GM12878 (cell line): ENCODE results near the gene NSD2. TPM values are rescaled to one million over a fixed set of nuclear protein-coding genes. Genes with fewer than 3 reads are reported as not detected.

Experiments used
- ATAC-seq: fragments of 200-7000 bp; cut with Tn5 transposase; 3 replicates; pipeline ENCODE4 v1.9.1; 2020; ENCODE audit warnings: mild to moderate bottlenecking, moderate library complexity
- BruUV-seq: library from RNA; stranded (reverse); fragments of 400-500 nt; replicated peaks from 2 replicates; lab custom pipeline; 2021; lab: Mats Ljungman, UMichigan
- CTCF ChIA-PET: fragments of 300-600 bp; sonication (Branson Sonifier 250); formaldehyde crosslinking; extraction: SDS; loops from one replicate; lab custom pipeline; 2021; ENCODE audit warnings: inconsistent platforms; lab: Yijun Ruan, JAX
- POLR2A ChIA-PET: fragments of 350-600 bp; formaldehyde crosslinking; extraction: SDS; loops from one replicate; lab custom pipeline; 2021; ENCODE audit warnings: inconsistent platforms; lab: Charles Lee
- RAD21 ChIA-PET: fragments of 300-600 bp; sonication (Branson Sonifier 250); formaldehyde crosslinking; loops from one replicate; lab custom pipeline; 2023; ENCODE audit warnings: antibody characterized with exemption; ENCODE audit not compliant: unreplicated experiment; lab: Charles Lee
- SMC1A ChIA-PET: fragments of 300-600 bp; sonication (Branson Sonifier 250); formaldehyde crosslinking; loops from one replicate; lab custom pipeline; 2023; ENCODE audit not compliant: unreplicated experiment, uncharacterized antibody; lab: Charles Lee
- DNase-seq: peaks from one replicate; pipeline ENCODE4 v3.0.0-alpha.2; 2011; ENCODE audit warnings: low read depth, low spot score
- FAIRE-seq: peaks from 3 replicates; lab custom pipeline; 2011; peaks lifted over from hg19 to GRCh38; lab: Jason Lieb, UNC
- H2AFZ ChIP-seq: 2 replicates; pipeline ENCODE4 v1.6.0; 2011; ENCODE audit warnings: low read depth, low read length, control low read depth; ENCODE audit not compliant: control insufficient read depth
- H3K27ac ChIP-seq: 2 replicates; pipeline ENCODE4 v1.5.1; 2011; ENCODE audit warnings: control low read depth; ENCODE audit not compliant: control insufficient read depth, insufficient read depth
- H3K27me3 ChIP-seq, 2 experiments: replicated peaks in 1 of 2; 2 replicates each; pipeline versions ENCODE4 v1.6.0 to v1.6.1; 2011; ENCODE audit warnings: low read length in 1 of 2; ENCODE audit not compliant: control insufficient read depth in 2 of 2, insufficient read depth in 2 of 2
- H3K36me3 ChIP-seq, 2 experiments: 2 replicates each; pipeline ENCODE4 v1.5.1; 2011; ENCODE audit warnings: low read length in 1 of 2; ENCODE audit not compliant: control insufficient read depth in 2 of 2, insufficient read depth in 2 of 2
- H3K4me1 ChIP-seq: 2 replicates; pipeline ENCODE4 v1.6.1; 2011; ENCODE audit warnings: mild to moderate bottlenecking, low read length, moderate library complexity, mixed read lengths; ENCODE audit not compliant: control insufficient read depth, insufficient read depth
- H3K4me2 ChIP-seq: 2 replicates; pipeline ENCODE4 v1.6.0; 2011; ENCODE audit warnings: control low read depth; ENCODE audit not compliant: control insufficient read depth, insufficient read depth
- H3K4me3 ChIP-seq: fragments of 200-600 bp; sonication (generic); 2 replicates; pipeline ENCODE4 v1.5.1; 2016
- H3K79me2 ChIP-seq: 2 replicates; pipeline ENCODE4 v1.6.0; 2011; ENCODE audit warnings: low read length; ENCODE audit not compliant: control insufficient read depth, insufficient read depth
- H3K9ac ChIP-seq: 2 replicates; pipeline ENCODE4 v1.8.0; 2011; ENCODE audit warnings: low read length, control low read depth, mixed read lengths; ENCODE audit not compliant: control insufficient read depth, insufficient read depth
- H3K9me3 ChIP-seq: replicated peaks from 3 replicates; pipeline ENCODE4 v1.5.1; 2011; ENCODE audit warnings: mild to moderate bottlenecking, low read length; ENCODE audit not compliant: control insufficient read depth, insufficient read depth
- H4K20me1 ChIP-seq: 2 replicates; pipeline ENCODE4 v1.6.0; 2011; ENCODE audit not compliant: control insufficient read depth, insufficient read depth
- CHD1 ChIP-seq: IDR thresholded peaks from 2 replicates; pipeline ENCODE4 v1.6.1; 2012; ENCODE audit warnings: low read depth, low read length, improper control_type of control experiment
- MXI1 ChIP-seq: fragments of 150-350 bp; IDR thresholded peaks from 2 replicates; pipeline ENCODE4 v1.6.1; 2011; ENCODE audit warnings: low read depth, mild to moderate bottlenecking, inconsistent platforms, low read length, improper control_type of control experiment
- POLR2AphosphoS2 ChIP-seq: IDR thresholded peaks from 2 replicates; pipeline ENCODE4 v1.6.1; 2011; ENCODE audit warnings: low read depth, mild to moderate bottlenecking, low read length, improper control_type of control experiment, moderate library complexity
- POLR2AphosphoS5 ChIP-seq: IDR thresholded peaks from 2 replicates; pipeline ENCODE4 v1.6.1; 2011; ENCODE audit warnings: mild to moderate bottlenecking, low read length, inconsistent platforms
- RAD21 ChIP-seq: IDR thresholded peaks from 2 replicates; pipeline ENCODE4 v1.6.1; 2011; ENCODE audit warnings: mild to moderate bottlenecking, low read depth, low read length, moderate library complexity; ENCODE audit not compliant: insufficient read depth
- SUPT20H ChIP-seq: IDR thresholded peaks from 2 replicates; pipeline ENCODE4 v1.6.1; 2011; ENCODE audit warnings: low read depth, mild to moderate bottlenecking, low read length, moderate library complexity, borderline replicate concordance; ENCODE audit not compliant: control insufficient read depth
- ZNF207 ChIP-seq: fragments of 450-650 bp; IDR thresholded peaks from 2 replicates; pipeline ENCODE4 v1.6.1; 2014; ENCODE audit warnings: antibody characterized with exemption, mild to moderate bottlenecking, borderline replicate concordance
- WGBS: methylation state at CpG from one replicate; pipeline ENCODE4 v1.1.6; 2016; ENCODE audit warnings: low lambda C conversion rate; ENCODE audit not compliant: insufficient replicate concordance, insufficient coverage; ENCODE audit errors: missing lambda C conversion rate; 5-methylcytosine and 5-hydroxymethylcytosine counted together
- in situ Hi-C: fragments of 300-500 bp; cut with MboI; formaldehyde crosslinking; loops from 9 replicates; pipeline ENCODE4 v1.14.3; 2018; ENCODE audit warnings: mixed read lengths
- intact Hi-C: fragments of 100-400 bp; cut with micrococcal nuclease; formaldehyde crosslinking; loops from one replicate; pipeline ENCODE4 v1.14.2; 2022; ENCODE audit not compliant: unreplicated experiment
- polyA plus RNA-seq, 11 experiments: library from polyadenylated mRNA; depleted of rRNA in 4 of 11; unstranded in 6 of 11; stranded (reverse) in 5 of 11; fragments of >200 nt; fragmentation: Nextera tagmentation in 4 of 11; fragmentation: Illumina TruSeq in 1 of 11; extraction: Ambion mirVana in 4 of 11; extraction: Trizol in 1 of 11; gene quantifications; 1 replicate in 1 of 11; 2 replicates in 10 of 11; pipeline versions ENCODE4 v1.2.1 to v1.2.3, GENCODE V29; 2011 to 2016; ENCODE audit warnings: inconsistent platforms in 2 of 11, missing spikeins in 2 of 11, low read depth in 1 of 11
- total RNA-seq, 4 experiments: library from RNA; depleted of rRNA in 3 of 4; stranded (reverse); fragments of >200 nt in 3 of 4; fragmentation: Illumina TruSeq in 1 of 4; extraction: Trizol in 1 of 4; gene quantifications; 2 replicates each; pipeline versions ENCODE4 v1.2.1 to v1.2.3, GENCODE V29; 2013 to 2021

The NSD2 gene
- total and polyA plus RNA-seq, 10 of the 15 experiments (the other 5 are each of a cell fraction or from before 2014, with no cell fraction given) = 8.6 to 139 (median 67.2) TPM

GRCh38 chr4:1852904-1853623, 18.1 kb upstream of the NSD2 start:
- ATAC-seq (no peak), DNase-seq (no peak), FAIRE-seq (no peak)
- H3K9me3 ChIP-seq = no peaks in the 10 kb centered on the region
- H3K9ac ChIP-seq = no peak overlapping the region
- H3K36me3 ChIP-seq = no peaks in the 10 kb centered on the region
- no peak overlapping the region for H3K27ac ChIP-seq
- H3K4me2 ChIP-seq = no peak overlapping the region
- H2AFZ ChIP-seq = no peak overlapping the region
- H4K20me1 ChIP-seq = no peaks in the 10 kb centered on the region
- in situ Hi-C loops = no loop called here
- CTCF ChIA-PET = interaction anchor here (1.0 to 1.4 kb wide), 3 partner anchors 22 to 130 kb away, joined by 3 to 4 read pairs (median 3); no protein-coding TSS in a partner anchor
- BruUV-seq = no TSS peak
- H3K79me2 ChIP-seq = peaks cover 65% of the 10 kb centered on the region
- peaks cover 21% of the 10 kb centered on the region for H3K4me1 ChIP-seq
- WGBS = 79% methylated on average over 9 of the region's 9 CpGs
- no peak overlapping the region for H3K4me3 ChIP-seq
- no peak for TF ChIP-seq POLR2AphosphoS2
- no peak for TF ChIP-seq SUPT20H
- no peak for TF ChIP-seq POLR2AphosphoS5
- TF ChIP-seq CHD1 = no peak
- TF ChIP-seq MXI1 = no peak
- no peak for TF ChIP-seq ZNF207
- TF ChIP-seq RAD21 = no peak
- TF ChIP-seq, all 136 proteins: peak for 0
- SMC1A ChIA-PET = interaction anchor here (1.0 to 1.5 kb wide), 3 partner anchors 19 to 46 kb away, joined by 3 to 4 read pairs (median 4); no protein-coding TSS in a partner anchor
- RAD21 ChIA-PET = interaction anchor here (1.3 kb wide), 1 partner anchor 46 kb away, joined by 7 read pairs; no protein-coding TSS in a partner anchor
- POLR2A ChIA-PET = interaction anchor here (2.5 kb wide), 1 partner anchor 20 kb away, joined by 6 read pairs; no protein-coding TSS in a partner anchor
- intact Hi-C loops = loop anchor here (5.0 kb wide), 1 partner anchor 44 kb away; no protein-coding TSS in a partner anchor
- no peaks in the 10 kb centered on the region for H3K27me3 ChIP-seq
